ENCODE data around the gene ETNK2.

Gene ETNK2

GRCh38 chr1:204149107-204149506, 2.7 kb downstream of the ETNK2 start:
- no peak overlapping the region for H3K4me3 ChIP-seq (ENCODE audit: low read length in 2 of 2)
- no peaks in the 10 kb centered on the region for H3K36me3 ChIP-seq (ENCODE audit: control insufficient read depth in 2 of 2, insufficient read depth in 2 of 2, low read length in 2 of 2)
- H3K27ac ChIP-seq (ENCODE audit: low read depth in 2 of 2, low read length in 2 of 2), result no peak overlapping the region
- H3K9me3 ChIP-seq (ENCODE audit: control insufficient read depth in 2 of 2, low read length in 2 of 2), result no peaks in the 10 kb centered on the region
- H3K27me3 ChIP-seq (ENCODE audit: control insufficient read depth in 2 of 2, insufficient read depth in 2 of 2, low read length in 2 of 2), result peaks cover 9 to 14% of the 10 kb centered on the region in 2 donors
- peaks cover 0 to 8% of the 10 kb centered on the region in 2 donors for H3K4me1 ChIP-seq (ENCODE audit: control insufficient read depth in 2 of 2, insufficient read depth in 2 of 2, low read length in 2 of 2)
- no peak overlapping the region for H3K9ac ChIP-seq (ENCODE audit: low read depth in 1 of 2, low read length in 2 of 2)

GRCh38 chr1:204147406-204148383, 4.1 kb downstream of the ETNK2 start:
- Histone ChIP-seq H3K9me3 (ENCODE audit: control insufficient read depth in 2 of 2, low read length in 2 of 2) (no peaks in the 10 kb centered on the region), H3K36me3 (ENCODE audit: control insufficient read depth in 2 of 2, insufficient read depth in 2 of 2, low read length in 2 of 2) (no peaks in the 10 kb centered on the region), H3K4me1 (ENCODE audit: control insufficient read depth in 2 of 2, insufficient read depth in 2 of 2, low read length in 2 of 2) (peaks cover 0 to 8% of the 10 kb centered on the region in 2 donors), H3K27me3 (ENCODE audit: control insufficient read depth in 2 of 2, insufficient read depth in 2 of 2, low read length in 2 of 2) (peaks cover 7 to 13% of the 10 kb centered on the region in 2 donors), H3K27ac (ENCODE audit: low read depth in 2 of 2, low read length in 2 of 2) (no peak overlapping the region), H3K9ac (ENCODE audit: low read depth in 1 of 2, low read length in 2 of 2) (no peak overlapping the region), H3K4me3 (ENCODE audit: low read length in 2 of 2) (no peak overlapping the region)

GRCh38 chr1:204146965-204147364, 4.9 kb downstream of the ETNK2 start:
- Histone ChIP-seq H3K27me3 (ENCODE audit: control insufficient read depth in 2 of 2, insufficient read depth in 2 of 2, low read length in 2 of 2) (peaks cover 2 to 9% of the 10 kb centered on the region in 2 donors), H3K4me3 (ENCODE audit: low read length in 2 of 2) (no peak overlapping the region), H3K4me1 (ENCODE audit: control insufficient read depth in 2 of 2, insufficient read depth in 2 of 2, low read length in 2 of 2) (peaks cover 0 to 3% of the 10 kb centered on the region in 2 donors), H3K27ac (ENCODE audit: low read depth in 2 of 2, low read length in 2 of 2) (no peak overlapping the region), H3K9me3 (ENCODE audit: control insufficient read depth in 2 of 2, low read length in 2 of 2) (no peaks in the 10 kb centered on the region), H3K9ac (ENCODE audit: low read depth in 1 of 2, low read length in 2 of 2) (no peak overlapping the region), H3K36me3 (ENCODE audit: control insufficient read depth in 2 of 2, insufficient read depth in 2 of 2, low read length in 2 of 2) (no peaks in the 10 kb centered on the region)

- Histone ChIP-seq H3K4me3 (ENCODE audit: low read length in 2 of 2) (no peak overlapping the region), H3K27ac (ENCODE audit: low read depth in 2 of 2, low read length in 2 of 2) (no peak overlapping the region), H3K27me3 (ENCODE audit: control insufficient read depth in 2 of 2, insufficient read depth in 2 of 2, low read length in 2 of 2) (peaks cover 2 to 8% of the 10 kb centered on the region in 2 donors), H3K9me3 (ENCODE audit: control insufficient read depth in 2 of 2, low read length in 2 of 2) (no peaks in the 10 kb centered on the region), H3K36me3 (ENCODE audit: control insufficient read depth in 2 of 2, insufficient read depth in 2 of 2, low read length in 2 of 2) (no peaks in the 10 kb centered on the region), H3K9ac (ENCODE audit: low read depth in 1 of 2, low read length in 2 of 2) (no peak overlapping the region), H3K4me1 (ENCODE audit: control insufficient read depth in 2 of 2, insufficient read depth in 2 of 2, low read length in 2 of 2) (peaks cover 0 to under 1% of the 10 kb centered on the region in 2 donors)
These were observed 5.5 kb downstream of the ETNK2 start for GRCh38 chr1:204146309-204146708.

GRCh38 chr1:204145033-204145504, 6.8 kb downstream of the ETNK2 start:
- no peaks in the 10 kb centered on the region for H3K36me3 ChIP-seq (ENCODE audit: control insufficient read depth in 2 of 2, insufficient read depth in 2 of 2, low read length in 2 of 2)
- H3K4me3 ChIP-seq (ENCODE audit: low read length in 2 of 2), result no peak overlapping the region
- H3K9ac ChIP-seq (ENCODE audit: low read depth in 1 of 2, low read length in 2 of 2), result no peak overlapping the region
- H3K27me3 ChIP-seq (ENCODE audit: control insufficient read depth in 2 of 2, insufficient read depth in 2 of 2, low read length in 2 of 2), result peaks cover 1 to 2% of the 10 kb centered on the region in 2 donors
- H3K4me1 ChIP-seq (ENCODE audit: control insufficient read depth in 2 of 2, insufficient read depth in 2 of 2, low read length in 2 of 2), result no peaks in the 10 kb centered on the region
- no peaks in the 10 kb centered on the region for H3K9me3 ChIP-seq (ENCODE audit: control insufficient read depth in 2 of 2, low read length in 2 of 2)
- H3K27ac ChIP-seq (ENCODE audit: low read depth in 2 of 2, low read length in 2 of 2), result no peak overlapping the region

- Histone ChIP-seq H3K36me3 (ENCODE audit: control insufficient read depth in 2 of 2, insufficient read depth in 2 of 2, low read length in 2 of 2) (no peaks in the 10 kb centered on the region), H3K27me3 (ENCODE audit: control insufficient read depth in 2 of 2, insufficient read depth in 2 of 2, low read length in 2 of 2) (peaks cover 0 to 2% of the 10 kb centered on the region in 2 donors), H3K4me1 (ENCODE audit: control insufficient read depth in 2 of 2, insufficient read depth in 2 of 2, low read length in 2 of 2) (no peaks in the 10 kb centered on the region), H3K27ac (ENCODE audit: low read depth in 2 of 2, low read length in 2 of 2) (no peak overlapping the region), H3K9ac (ENCODE audit: low read depth in 1 of 2, low read length in 2 of 2) (no peak overlapping the region), H3K4me3 (ENCODE audit: low read length in 2 of 2) (no peak overlapping the region), H3K9me3 (ENCODE audit: control insufficient read depth in 2 of 2, low read length in 2 of 2) (no peaks in the 10 kb centered on the region)
These were observed 8.4 kb downstream of the ETNK2 start for GRCh38 chr1:204143276-204144041.

DNA sequence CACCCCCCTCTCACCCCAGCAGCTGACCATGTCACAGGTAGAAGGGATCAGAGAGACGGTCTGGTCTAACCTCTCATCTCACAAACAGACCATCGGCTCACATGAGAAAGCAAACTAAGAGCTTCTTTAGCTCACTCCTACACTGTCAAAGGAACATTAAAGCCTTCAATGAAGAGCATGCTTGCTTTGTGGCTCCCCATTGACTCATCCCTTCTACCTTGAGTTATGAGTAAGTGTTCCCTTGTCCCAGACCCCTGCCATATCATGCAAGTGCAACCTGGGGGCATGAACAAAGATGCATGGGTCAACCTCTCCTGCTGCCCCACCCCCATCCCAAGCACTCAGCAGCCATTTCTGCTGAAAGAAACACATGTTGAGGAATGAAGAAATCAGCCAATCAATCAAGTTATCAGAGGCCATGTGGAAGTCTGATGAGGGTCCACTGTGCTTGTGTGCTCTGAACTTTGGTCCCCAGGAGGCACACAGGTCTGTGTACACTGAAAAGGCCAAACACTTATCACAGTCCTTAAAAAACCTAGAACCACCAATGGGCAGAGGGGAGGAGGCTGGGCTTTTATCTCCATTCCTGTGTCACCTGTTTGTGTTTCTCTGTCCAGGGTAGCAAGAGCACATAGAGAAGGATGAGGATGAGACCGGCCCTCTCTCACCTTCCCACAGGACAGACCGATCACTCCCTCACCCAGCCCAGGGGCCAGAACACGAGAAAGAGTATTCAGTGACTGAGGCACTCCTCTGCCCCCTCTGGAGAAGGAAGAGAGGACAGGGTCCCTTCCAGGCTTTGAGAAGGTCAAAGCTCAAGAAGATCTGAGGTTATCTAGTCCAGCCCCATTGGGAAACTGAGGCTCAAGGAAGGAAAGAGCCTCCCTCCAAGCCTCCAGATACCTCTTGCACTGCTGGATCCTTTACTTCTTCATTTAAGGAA, 9.5 kb downstream of the ETNK2 start:
- H3K36me3 ChIP-seq (ENCODE audit: control insufficient read depth in 2 of 2, insufficient read depth in 2 of 2, low read length in 2 of 2), result no peaks in the 10 kb centered on the region

DNA sequence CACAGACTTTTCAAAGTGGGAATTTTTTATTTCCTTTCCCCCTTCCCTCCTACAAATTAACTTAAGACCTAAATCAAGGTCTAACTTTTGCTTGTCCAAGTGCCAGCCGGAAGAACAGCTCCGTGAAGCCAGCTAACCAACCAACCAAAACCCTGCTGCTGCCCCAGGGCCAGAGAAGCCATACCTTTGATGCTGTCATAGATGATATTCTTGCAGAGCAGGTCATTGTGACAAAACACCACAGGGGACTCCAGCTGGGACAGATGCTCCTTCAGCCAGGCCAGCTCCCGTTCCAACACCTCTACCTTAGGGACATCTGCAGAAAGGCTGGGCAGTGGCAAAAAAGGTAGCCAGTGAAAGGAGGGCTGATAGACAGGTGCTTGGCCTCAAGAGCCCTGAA, 10.7 kb downstream of the ETNK2 start:
- no peaks in the 10 kb centered on the region for H3K9me3 ChIP-seq (ENCODE audit: control insufficient read depth in 2 of 2, low read length in 2 of 2)
- no peak overlapping the region for H3K27ac ChIP-seq (ENCODE audit: low read depth in 2 of 2, low read length in 2 of 2)
- no peaks in the 10 kb centered on the region for H3K36me3 ChIP-seq (ENCODE audit: control insufficient read depth in 2 of 2, insufficient read depth in 2 of 2, low read length in 2 of 2)
- H3K4me3 ChIP-seq (ENCODE audit: low read length in 2 of 2), result no peak overlapping the region
- no peak overlapping the region for H3K9ac ChIP-seq (ENCODE audit: low read depth in 1 of 2, low read length in 2 of 2)
- peaks cover 0 to 2% of the 10 kb centered on the region in 2 donors for H3K27me3 ChIP-seq (ENCODE audit: control insufficient read depth in 2 of 2, insufficient read depth in 2 of 2, low read length in 2 of 2)
- no peaks in the 10 kb centered on the region for H3K4me1 ChIP-seq (ENCODE audit: control insufficient read depth in 2 of 2, insufficient read depth in 2 of 2, low read length in 2 of 2)

More for the DNA sequence above, 9.5 kb downstream of the ETNK2 start:
- no peak overlapping the region for H3K4me3 ChIP-seq (ENCODE audit: low read length in 2 of 2)
- no peak overlapping the region for H3K9ac ChIP-seq (ENCODE audit: low read depth in 1 of 2, low read length in 2 of 2)
- peaks cover 0 to 2% of the 10 kb centered on the region in 2 donors for H3K27me3 ChIP-seq (ENCODE audit: control insufficient read depth in 2 of 2, insufficient read depth in 2 of 2, low read length in 2 of 2)
- H3K27ac ChIP-seq (ENCODE audit: low read depth in 2 of 2, low read length in 2 of 2), result no peak overlapping the region
- no peaks in the 10 kb centered on the region for H3K9me3 ChIP-seq (ENCODE audit: control insufficient read depth in 2 of 2, low read length in 2 of 2)
- no peaks in the 10 kb centered on the region for H3K4me1 ChIP-seq (ENCODE audit: control insufficient read depth in 2 of 2, insufficient read depth in 2 of 2, low read length in 2 of 2)

DNA sequence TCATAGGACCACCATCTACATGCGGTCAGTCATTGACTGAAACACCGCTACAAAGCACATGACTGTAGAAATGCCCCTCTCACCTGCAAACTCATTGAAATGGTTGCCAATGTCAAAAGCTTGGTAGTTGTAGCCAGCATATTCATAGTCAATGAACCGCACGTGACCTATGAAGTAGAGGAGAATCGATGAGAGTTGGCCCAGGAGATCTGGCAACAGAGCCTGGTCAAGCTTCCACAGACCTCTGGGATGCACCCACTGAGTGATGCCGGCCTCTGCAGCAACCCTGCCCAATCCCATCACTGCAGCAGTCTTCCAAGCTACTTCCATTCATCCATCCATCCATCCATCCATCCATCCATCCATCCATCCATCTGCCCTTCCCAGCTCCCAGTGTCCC, 11.9 kb downstream of the ETNK2 start:
- Histone ChIP-seq H3K27ac (ENCODE audit: low read depth in 2 of 2, low read length in 2 of 2) (no peak overlapping the region), H3K4me1 (ENCODE audit: control insufficient read depth in 2 of 2, insufficient read depth in 2 of 2, low read length in 2 of 2) (no peaks in the 10 kb centered on the region), H3K27me3 (ENCODE audit: control insufficient read depth in 2 of 2, insufficient read depth in 2 of 2, low read length in 2 of 2) (peaks cover 0 to 2% of the 10 kb centered on the region in 2 donors), H3K36me3 (ENCODE audit: control insufficient read depth in 2 of 2, insufficient read depth in 2 of 2, low read length in 2 of 2) (no peaks in the 10 kb centered on the region), H3K4me3 (ENCODE audit: low read length in 2 of 2) (no peak overlapping the region), H3K9me3 (ENCODE audit: control insufficient read depth in 2 of 2, low read length in 2 of 2) (no peaks in the 10 kb centered on the region), H3K9ac (ENCODE audit: low read depth in 1 of 2, low read length in 2 of 2) (no peak overlapping the region)
